Left lung (tissue), 10 donors: Measurements from ENCODE around the gene ADGRG3. TPM values are rescaled to one million over a fixed set of nuclear protein-coding genes. Genes with fewer than 3 reads are reported as not detected.

Source experiments
- ATAC-seq: fragments of 200-7000 bp; cut with Tn5 transposase; one replicate; pipeline ENCODE4 v1.9.1; 2020; ENCODE audit warnings: moderate library complexity
- DNase-seq, 4 donors: peaks; one replicate each; pipeline ENCODE4 v3.0.0-alpha.2; 2013 to 2020
- H3K27ac ChIP-seq, 2 donors: fragments of 200-600 bp; sonication (generic) in 1 of 2; one replicate each; pipeline versions ENCODE4 v1.5.0 to v1.8.0; 2020 to 2021
- H3K27me3 ChIP-seq, 2 donors: fragments of 200-600 bp; sonication (generic) in 1 of 2; one replicate each; pipeline versions ENCODE4 v1.5.0 to v1.8.0; 2020 to 2021
- H3K36me3 ChIP-seq, 2 donors: fragments of 200-600 bp; sonication (generic) in 1 of 2; one replicate each; pipeline versions ENCODE4 v1.5.0 to v1.8.0; 2020 to 2021
- H3K4me1 ChIP-seq, 2 donors: fragments of 200-600 bp; one replicate each; pipeline ENCODE4 v1.8.0; 2021
- H3K4me3 ChIP-seq, 2 donors: fragments of 200-600 bp; sonication (generic) in 1 of 2; one replicate each; pipeline versions ENCODE4 v1.5.0 to v1.8.0; 2020 to 2021; ENCODE audit warnings: mild to moderate bottlenecking in 1 of 2
- H3K9me3 ChIP-seq, 2 donors: fragments of 200-600 bp; sonication (generic) in 1 of 2; one replicate each; pipeline versions ENCODE4 v1.5.0 to v1.8.0; 2020 to 2021
- intact Hi-C, 2 donors: fragments of 100-400 bp; cut with DNase I; formaldehyde crosslinking; loops; one replicate each; pipeline versions ENCODE4 v1.11.2 to v1.14.2; 2022
- polyA plus RNA-seq, 6 donors: library from polyadenylated mRNA; unstranded; fragments of 120-200 nt; gene quantifications; one replicate each; pipeline ENCODE4 v1.2.1, GENCODE V29; 2013; ENCODE audit not compliant: insufficient read length in 6 of 6
- total RNA-seq, 2 donors: library from RNA; stranded (reverse); fragmentation: NEBNext Ultra II Directional; extraction: Animal tissue kit (Norgen Biotek cat#: 25700); gene quantifications; one replicate each; pipeline ENCODE4 v1.2.1, GENCODE V29; 2021
- TF ChIP-seq, protein P1 (sequence below), 2 donors: fragments of 200-600 bp; sonication (generic) in 1 of 2; IDR thresholded peaks; one replicate each; pipeline versions ENCODE4 v1.5.0 to v1.8.0; 2021; ENCODE audit warnings: antibody characterized with exemption in 2 of 2
- donor health status: DM: no; HTN: yes; CAD: no.
- donor health status: DM: no; HTN: no; CAD: no.

Gene ADGRG3
- total and polyA plus RNA-seq, 8 donors = 0.70 to 29.8 (median 1.1) TPM

DNA sequence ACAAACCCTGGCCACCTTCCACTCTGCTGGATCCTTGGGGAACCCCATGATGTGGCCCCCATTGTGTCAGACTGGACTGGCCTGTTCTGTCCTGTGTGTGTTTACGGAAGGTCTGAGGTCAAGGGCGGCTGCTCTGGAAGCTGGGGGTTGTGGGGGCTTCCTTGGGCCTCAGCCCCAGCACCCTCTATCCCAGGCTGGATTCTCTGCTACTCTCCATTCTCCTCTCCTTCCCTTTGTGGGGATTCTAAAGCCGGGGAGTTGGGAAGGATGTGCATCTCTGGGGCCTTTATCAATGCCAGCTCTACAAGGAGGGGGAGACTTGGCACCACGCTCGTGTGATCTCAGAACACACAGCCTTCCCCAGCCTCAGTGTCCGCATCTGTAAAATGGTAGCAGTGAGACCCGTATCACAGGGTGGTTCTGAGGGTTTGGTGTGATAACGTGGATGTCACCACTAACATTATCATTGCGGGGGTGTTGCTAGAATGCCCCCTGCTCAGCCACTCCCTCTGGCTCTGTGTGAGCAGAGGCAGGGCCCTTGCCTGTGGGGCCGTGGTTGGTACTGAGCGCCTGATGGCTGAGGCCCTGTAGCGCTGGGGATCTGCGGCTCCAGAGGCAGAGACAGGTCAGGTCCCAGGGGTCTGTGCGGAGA is 21.6 kb upstream of the ADGRG3 start:
- peaks cover 0 to 13% of the 10 kb centered on the region in 2 donors for H3K27me3 ChIP-seq
- H3K4me1 ChIP-seq = peaks cover 6 to 53% of the 10 kb centered on the region in 2 donors
- H3K27ac ChIP-seq = peak overlapping the region; percentile 48 to 68
- DNase-seq (peak in 1 of 4 donors; percentile 62), ATAC-seq (no peak)
- intact Hi-C loops = loop anchor here in 1 of 2 donors (5.0 kb wide), 1 partner anchor 44 kb away; no protein-coding TSS in a partner anchor
- no peak overlapping the region for H3K4me3 ChIP-seq
- TF ChIP-seq, protein P1, sequence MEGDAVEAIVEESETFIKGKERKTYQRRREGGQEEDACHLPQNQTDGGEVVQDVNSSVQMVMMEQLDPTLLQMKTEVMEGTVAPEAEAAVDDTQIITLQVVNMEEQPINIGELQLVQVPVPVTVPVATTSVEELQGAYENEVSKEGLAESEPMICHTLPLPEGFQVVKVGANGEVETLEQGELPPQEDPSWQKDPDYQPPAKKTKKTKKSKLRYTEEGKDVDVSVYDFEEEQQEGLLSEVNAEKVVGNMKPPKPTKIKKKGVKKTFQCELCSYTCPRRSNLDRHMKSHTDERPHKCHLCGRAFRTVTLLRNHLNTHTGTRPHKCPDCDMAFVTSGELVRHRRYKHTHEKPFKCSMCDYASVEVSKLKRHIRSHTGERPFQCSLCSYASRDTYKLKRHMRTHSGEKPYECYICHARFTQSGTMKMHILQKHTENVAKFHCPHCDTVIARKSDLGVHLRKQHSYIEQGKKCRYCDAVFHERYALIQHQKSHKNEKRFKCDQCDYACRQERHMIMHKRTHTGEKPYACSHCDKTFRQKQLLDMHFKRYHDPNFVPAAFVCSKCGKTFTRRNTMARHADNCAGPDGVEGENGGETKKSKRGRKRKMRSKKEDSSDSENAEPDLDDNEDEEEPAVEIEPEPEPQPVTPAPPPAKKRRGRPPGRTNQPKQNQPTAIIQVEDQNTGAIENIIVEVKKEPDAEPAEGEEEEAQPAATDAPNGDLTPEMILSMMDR (IDR thresholded peaks at IDR 0.05) = no peak
- peaks cover 0 to 7% of the 10 kb centered on the region in 2 donors for H3K36me3 ChIP-seq
- no peaks in the 10 kb centered on the region for H3K9me3 ChIP-seq

DNA sequence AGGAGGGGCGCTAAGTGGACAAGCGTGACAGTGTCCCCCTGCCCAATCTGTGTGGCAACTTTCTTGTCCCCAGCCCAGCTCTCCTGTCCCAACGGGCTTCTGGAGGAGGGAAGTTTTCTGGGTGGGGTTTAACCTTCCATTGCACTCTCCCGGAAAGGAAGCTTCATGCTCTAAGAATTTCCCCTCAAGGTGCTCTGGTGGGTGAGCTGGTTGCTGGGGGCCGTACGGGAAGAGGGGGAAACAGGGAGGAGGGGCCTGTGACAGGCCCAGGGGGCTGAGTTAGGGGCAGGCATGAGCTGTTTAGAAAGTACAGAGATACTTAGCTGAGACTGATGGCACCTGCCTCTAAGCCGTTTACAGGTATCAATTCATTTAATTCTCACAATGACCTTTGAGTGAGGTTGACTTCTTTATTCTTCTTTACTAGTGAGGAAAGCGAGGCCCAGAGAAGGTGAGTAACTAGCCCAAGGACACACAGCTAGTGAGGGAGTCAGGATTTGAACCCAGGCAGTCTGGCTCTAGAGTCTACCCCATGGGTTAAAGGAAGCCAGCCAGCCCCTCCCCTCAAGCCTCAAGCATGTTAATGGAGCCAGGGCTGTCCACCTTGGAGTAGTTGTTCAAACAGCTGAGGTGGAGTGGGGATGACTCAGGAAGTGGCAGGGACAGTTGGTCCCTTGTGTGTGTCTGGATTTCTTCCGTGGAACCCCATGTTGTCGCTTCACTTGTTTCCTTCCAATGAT is 20.8 kb upstream of the ADGRG3 start:
- Histone ChIP-seq H3K4me3 (no peak overlapping the region), H3K27ac (peak overlapping the region; percentile 48 to 68), H3K9me3 (no peaks in the 10 kb centered on the region), H3K4me1 (peaks cover 6 to 51% of the 10 kb centered on the region in 2 donors), H3K27me3 (peaks cover 0 to 13% of the 10 kb centered on the region in 2 donors), H3K36me3 (peaks cover 0 to 12% of the 10 kb centered on the region in 2 donors)
- DNase-seq (no peak), ATAC-seq (no peak)
- TF ChIP-seq, protein P1 (IDR thresholded peaks at IDR 0.05) = no peak
- intact Hi-C loops = loop anchor here in 1 of 2 donors (5.0 kb wide), 1 partner anchor 45 kb away; no protein-coding TSS in a partner anchor

GRCh38 chr16:57648125-57648524 is 20.0 kb upstream of the ADGRG3 start:
- Histone ChIP-seq H3K4me1 (peaks cover 3 to 45% of the 10 kb centered on the region in 2 donors), H3K36me3 (peaks cover 0 to 20% of the 10 kb centered on the region in 2 donors), H3K27ac (peak overlapping the region; percentile 7 to 68), H3K4me3 (no peak overlapping the region), H3K9me3 (no peaks in the 10 kb centered on the region), H3K27me3 (peaks cover 0 to 13% of the 10 kb centered on the region in 2 donors)
- ATAC-seq = no peak
- DNase-seq = no peak
- intact Hi-C loops = loop anchor here in 1 of 2 donors (5.0 kb wide), 1 partner anchor 46 kb away; no protein-coding TSS in a partner anchor
- TF ChIP-seq, protein P1 (IDR thresholded peaks at IDR 0.05) = no peak

DNA sequence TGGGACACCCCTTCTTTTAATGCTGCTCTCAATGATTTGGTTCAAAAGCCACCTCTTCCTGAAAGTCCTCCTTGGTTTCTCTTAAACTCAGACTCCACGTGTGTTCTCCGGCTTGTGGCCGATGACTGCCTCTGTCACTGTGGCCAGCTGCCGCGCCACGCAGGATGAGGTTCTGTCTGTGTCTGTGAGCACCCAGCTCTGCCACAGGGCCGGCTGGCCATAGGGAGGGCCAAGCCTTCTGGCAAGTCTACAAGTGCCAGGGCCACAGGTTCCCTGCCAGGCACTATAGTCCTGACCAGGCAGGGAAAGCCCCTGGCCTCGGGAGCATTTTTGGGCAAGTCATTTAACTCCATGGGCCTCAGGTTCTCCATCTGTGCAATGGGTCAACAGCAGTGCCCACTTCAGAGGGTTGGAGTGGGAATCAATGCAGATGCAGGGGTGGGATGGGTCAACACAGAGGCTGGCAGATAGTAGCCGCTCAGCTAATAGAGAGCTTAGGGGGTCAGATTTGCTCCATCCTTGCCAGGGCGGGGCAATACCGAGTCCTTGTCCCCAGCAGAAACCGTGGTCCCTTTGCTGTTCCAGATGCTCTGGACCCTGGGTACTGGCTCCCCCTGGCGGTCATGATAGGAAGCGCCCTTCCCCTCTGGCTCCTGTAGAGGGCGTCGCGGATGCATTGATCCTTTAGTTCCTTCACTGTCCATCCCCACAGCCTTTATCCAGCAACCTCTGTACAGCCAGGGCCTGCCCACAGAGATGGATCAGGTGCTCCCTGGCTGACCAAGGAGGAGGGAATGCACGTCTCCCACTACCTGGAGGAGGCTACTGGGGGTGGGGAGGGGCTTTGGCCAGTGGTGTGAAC is 19.3 kb upstream of the ADGRG3 start:
- intact Hi-C loops = loop anchor here in 1 of 2 donors (5.0 kb wide), 1 partner anchor 47 kb away; no protein-coding TSS in a partner anchor
- TF ChIP-seq, protein P1 (IDR thresholded peaks at IDR 0.05) = peak; percentile 100

More for the DNA sequence above, 19.3 kb upstream of the ADGRG3 start:
- Histone ChIP-seq H3K9me3 (no peaks in the 10 kb centered on the region), H3K4me1 (peaks cover 0 to 38% of the 10 kb centered on the region in 2 donors), H3K27me3 (peaks cover 0 to 13% of the 10 kb centered on the region in 2 donors), H3K36me3 (peaks cover 0 to 22% of the 10 kb centered on the region in 2 donors), H3K27ac (peak overlapping the region; percentile 7 to 68), H3K4me3 (no peak overlapping the region)
- peak; percentile 93 for ATAC-seq
- DNase-seq = peak in 2 of 4 donors; percentile 80 to 94
